GM12872 (cell line): Measurements from ENCODE around the gene DMRTB1.

Experiments used
- TF ChIP-seq, protein P1 (sequence below): IDR thresholded peaks from 3 replicates; pipeline ENCODE4 v1.5.1; 2011; ENCODE audit warnings: low read depth, mild to moderate bottlenecking, low read length, moderate library complexity; ENCODE audit not compliant: insufficient read depth

DMRTB1 gene

DNA sequence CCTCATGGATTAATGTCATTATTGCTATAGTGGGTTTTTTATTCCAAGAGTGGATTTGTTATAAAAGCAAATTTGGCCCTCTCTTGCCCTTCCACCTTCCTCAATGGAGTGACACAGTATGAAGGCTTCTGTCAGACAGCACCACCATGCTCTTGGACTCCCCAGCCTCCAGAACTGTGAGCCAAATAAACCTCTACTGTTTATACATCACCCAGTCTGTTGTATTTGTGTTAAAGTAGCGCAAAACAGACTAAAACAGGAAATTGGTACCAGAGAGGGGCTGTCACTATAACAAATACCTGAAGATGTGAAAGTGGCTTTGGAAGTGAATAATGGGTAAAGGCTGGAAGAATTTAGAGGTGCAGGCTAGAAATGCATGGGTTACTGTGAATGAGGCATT, 38.0 kb upstream of the DMRTB1 start:
- TF ChIP-seq, protein P1, sequence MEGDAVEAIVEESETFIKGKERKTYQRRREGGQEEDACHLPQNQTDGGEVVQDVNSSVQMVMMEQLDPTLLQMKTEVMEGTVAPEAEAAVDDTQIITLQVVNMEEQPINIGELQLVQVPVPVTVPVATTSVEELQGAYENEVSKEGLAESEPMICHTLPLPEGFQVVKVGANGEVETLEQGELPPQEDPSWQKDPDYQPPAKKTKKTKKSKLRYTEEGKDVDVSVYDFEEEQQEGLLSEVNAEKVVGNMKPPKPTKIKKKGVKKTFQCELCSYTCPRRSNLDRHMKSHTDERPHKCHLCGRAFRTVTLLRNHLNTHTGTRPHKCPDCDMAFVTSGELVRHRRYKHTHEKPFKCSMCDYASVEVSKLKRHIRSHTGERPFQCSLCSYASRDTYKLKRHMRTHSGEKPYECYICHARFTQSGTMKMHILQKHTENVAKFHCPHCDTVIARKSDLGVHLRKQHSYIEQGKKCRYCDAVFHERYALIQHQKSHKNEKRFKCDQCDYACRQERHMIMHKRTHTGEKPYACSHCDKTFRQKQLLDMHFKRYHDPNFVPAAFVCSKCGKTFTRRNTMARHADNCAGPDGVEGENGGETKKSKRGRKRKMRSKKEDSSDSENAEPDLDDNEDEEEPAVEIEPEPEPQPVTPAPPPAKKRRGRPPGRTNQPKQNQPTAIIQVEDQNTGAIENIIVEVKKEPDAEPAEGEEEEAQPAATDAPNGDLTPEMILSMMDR: no peak

DNA sequence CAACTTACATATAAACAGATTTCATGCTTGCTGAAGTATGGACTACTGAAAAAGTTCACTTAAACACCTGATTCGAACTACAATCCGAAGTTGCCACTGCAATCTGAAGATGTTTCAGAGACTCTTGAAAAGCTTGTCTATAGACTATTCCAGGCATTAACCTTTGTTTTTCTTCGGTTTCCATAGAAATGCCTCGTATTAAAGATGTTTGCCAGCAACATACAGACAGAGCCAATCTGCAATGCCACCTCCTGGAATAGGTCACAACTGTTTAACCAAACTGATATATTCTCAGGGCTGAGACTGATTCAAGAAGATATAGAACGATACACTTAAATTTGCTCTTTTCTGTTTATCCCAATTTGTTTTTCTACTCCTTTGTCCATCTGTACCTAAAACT, 28.9 kb upstream of the DMRTB1 start:
- TF ChIP-seq, protein P1: no peak

DNA sequence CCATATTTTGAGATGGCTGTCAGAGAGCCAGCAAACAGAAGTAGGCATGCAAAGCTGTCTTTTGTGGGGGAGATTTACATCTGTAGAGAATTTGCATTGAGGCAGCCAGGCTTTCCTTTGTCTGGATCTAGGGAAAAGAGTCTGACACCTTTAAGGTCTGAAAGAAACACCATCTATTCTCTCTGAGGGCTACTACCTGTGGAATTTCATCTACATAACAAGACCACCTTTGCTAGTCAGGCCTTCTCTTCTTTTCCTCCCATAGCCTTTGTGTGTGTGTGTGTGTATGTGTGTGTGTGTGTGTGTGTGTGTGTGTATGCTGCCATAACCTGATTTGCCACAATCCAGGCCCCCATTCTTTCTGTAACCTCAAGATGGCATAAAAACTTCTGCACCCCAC, 28.4 kb upstream of the DMRTB1 start:
- TF ChIP-seq, protein P1: no peak

DNA sequence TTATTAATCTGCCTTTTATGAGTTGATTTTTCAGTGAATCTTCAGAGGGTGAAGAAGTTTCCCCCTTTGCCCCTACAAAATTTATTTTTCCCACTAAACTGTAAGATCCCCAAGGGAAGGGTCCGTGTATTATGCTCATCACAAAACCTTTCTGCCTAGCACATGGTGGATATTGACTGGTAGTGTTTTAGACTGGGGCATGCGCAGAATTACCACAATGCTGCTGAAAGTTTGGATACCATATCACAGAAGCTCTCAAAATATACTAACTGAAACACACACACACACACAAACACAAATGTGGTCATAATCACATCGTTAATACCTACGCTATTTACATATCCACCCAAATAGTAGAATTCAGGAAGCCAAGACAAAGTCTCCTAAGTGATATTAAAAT, 28.0 kb upstream of the DMRTB1 start:
- TF ChIP-seq, protein P1: no peak

DNA sequence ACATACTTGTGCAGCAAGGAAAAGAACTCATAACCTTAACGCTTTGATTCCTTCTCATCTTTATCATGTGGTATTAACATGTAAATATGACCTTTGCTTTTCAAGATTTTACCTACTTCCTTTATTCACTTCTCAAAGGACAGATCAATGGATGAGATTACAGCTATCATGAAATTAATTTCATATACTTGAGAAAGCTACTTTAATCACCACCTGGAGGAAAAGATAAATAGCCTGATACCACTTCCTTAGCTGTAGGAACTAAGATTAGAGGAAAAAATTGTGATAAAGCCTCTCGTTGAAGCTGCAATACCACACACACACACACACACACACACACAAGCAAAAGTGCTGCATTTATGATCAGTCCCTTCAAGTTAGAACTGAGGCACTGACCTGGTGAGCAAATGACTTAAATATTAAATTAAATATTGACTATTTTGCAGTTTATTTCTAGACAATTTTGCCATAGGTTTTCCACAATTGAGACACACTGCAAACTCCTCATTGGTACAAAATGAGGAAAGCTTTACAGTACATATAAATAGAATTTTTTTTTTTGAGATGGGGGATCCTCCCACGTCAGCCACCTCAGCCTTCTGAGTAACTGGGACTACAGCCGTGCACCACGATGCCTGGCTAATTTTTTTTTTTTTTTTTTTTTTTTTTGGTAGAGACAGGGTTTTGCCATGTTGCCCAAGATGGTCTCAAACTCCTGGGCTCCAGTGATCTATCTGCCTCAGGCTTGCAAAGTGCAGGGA, 27.2 kb upstream of the DMRTB1 start:
- TF ChIP-seq, protein P1: no peak

DNA sequence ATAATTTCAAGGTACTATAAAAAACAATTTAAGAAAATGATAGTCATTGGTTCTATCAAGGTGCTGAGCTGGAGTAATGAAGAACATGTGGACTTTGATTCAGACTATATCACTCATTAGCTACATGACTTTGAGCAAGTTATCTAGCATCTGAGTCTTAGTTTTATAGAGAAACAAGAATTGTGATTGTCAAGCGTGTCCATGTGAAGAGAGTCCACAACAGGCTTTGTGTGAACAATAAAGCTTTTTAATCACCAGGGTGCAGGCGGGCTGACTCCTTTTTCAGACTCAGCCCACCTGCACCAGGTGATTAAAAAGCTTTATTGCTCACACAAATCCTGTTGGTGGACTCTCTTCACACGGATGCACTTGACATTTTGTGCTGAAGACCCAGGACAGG, 26.6 kb upstream of the DMRTB1 start:
- TF ChIP-seq, protein P1: no peak

DNA sequence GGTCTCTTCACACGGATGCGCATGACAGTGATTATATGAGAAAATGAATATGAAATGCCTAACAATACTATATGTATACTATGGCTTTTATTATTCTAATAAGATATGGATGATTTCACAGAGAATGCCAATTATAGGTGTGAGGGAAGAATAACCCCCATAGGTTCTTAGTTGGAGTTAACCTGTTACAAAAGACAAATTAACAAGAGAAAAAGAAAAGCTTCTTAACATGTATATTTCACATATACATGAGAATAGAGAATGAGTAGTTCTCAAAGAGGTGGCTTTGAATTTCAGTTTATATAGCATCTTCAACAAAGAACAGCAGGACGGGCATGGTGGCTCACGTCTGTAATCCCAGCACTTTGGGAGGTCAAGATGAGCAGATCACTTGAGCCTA, 24.0 kb upstream of the DMRTB1 start:
- TF ChIP-seq, protein P1: no peak
